ENCODE measurements around the gene PLB1. TPM values are rescaled to one million over a fixed set of nuclear protein-coding genes. Genes with fewer than 3 reads are reported as not detected.

Gene PLB1
- total and polyA plus RNA-seq, 4 experiments from 2014 or later: 0.38 to 0.91 (median 0.82) TPM

GRCh38 chr2:28593160-28593755, 97.4 kb downstream of the PLB1 start:
- Histone ChIP-seq H3K4me3 (ENCODE audit: low read length in 2 of 2) (no peak overlapping the region), H3K27me3 (ENCODE audit: insufficient read depth, low read length) (no peaks in the 10 kb centered on the region), H3K36me3 (ENCODE audit: insufficient read depth, low read length) (no peaks in the 10 kb centered on the region), H3K27ac (ENCODE audit: low read depth, low read length) (no peak overlapping the region), H3K9me3 (ENCODE audit: control insufficient read depth in 1 of 2, low read length in 2 of 2) (no peaks in the 10 kb centered on the region), H3K4me1 (ENCODE audit: insufficient read depth, low read length) (peaks cover 23% of the 10 kb centered on the region)
- H3K4me1 Mint-ChIP-seq: peaks cover 15 to 27% (median 19%) of the 10 kb centered on the region in 4 donors
- H3K4me3 Mint-ChIP-seq: no peak overlapping the region
- peak overlapping the region in 3 of 7 donors; percentile 92 to 97 (median 97) for H3K27ac Mint-ChIP-seq
- ChIA-PET POLR2A (ENCODE audit: partially characterized antibody) (interaction anchor here (2.0 to 6.1 kb wide), 5 partner anchors 24 to 158 kb away, joined by 7 to 90 read pairs (median 36); partner anchors contain the start of gene PPP1CB), CTCF (ENCODE audit: partially characterized antibody) (interaction anchor here (0.9 to 7.4 kb wide), 33 partner anchors 9 to 537 kb away, joined by 3 to 299 read pairs (median 9); partner anchors contain the start of genes PPP1CB and TRMT61B)
- DNase-seq: no peak
- no peaks in the 10 kb centered on the region for H3K27me3 Mint-ChIP-seq
- H3K36me3 Mint-ChIP-seq: no peaks in the 10 kb centered on the region
- H3K9me3 Mint-ChIP-seq: no peaks in the 10 kb centered on the region
- intact Hi-C loops (cut with micrococcal nuclease): loop anchor here (10.0 kb wide), 1 partner anchor 92 kb away; no protein-coding TSS in a partner anchor

- Histone ChIP-seq H3K9me3 (ENCODE audit: control insufficient read depth in 1 of 2, low read length in 2 of 2) (no peaks in the 10 kb centered on the region), H3K4me1 (ENCODE audit: insufficient read depth, low read length) (peaks cover 18% of the 10 kb centered on the region), H3K36me3 (ENCODE audit: insufficient read depth, low read length) (no peaks in the 10 kb centered on the region), H3K4me3 (ENCODE audit: low read length in 2 of 2) (no peak overlapping the region), H3K27me3 (ENCODE audit: insufficient read depth, low read length) (no peaks in the 10 kb centered on the region), H3K27ac (ENCODE audit: low read depth, low read length) (peak overlapping the region; percentile 70)
- Mint-ChIP-seq H3K4me3 (peak overlapping the region; percentile 12 to 77 (median 70)), H3K9me3 (no peaks in the 10 kb centered on the region), H3K4me1 (peaks cover 13 to 23% (median 16%) of the 10 kb centered on the region in 4 donors), H3K36me3 (no peaks in the 10 kb centered on the region), H3K27ac (peak overlapping the region; percentile 92 to 98 (median 97)), H3K27me3 (no peaks in the 10 kb centered on the region)
- POLR2A ChIA-PET (ENCODE audit: partially characterized antibody): interaction anchor here (0.7 to 6.1 kb wide), 18 partner anchors 10 to 277 kb away, joined by 3 to 90 read pairs (median 8); partner anchors contain the start of genes PPP1CB and TRMT61B
- DNase-seq: no peak
- intact Hi-C loops (cut with micrococcal nuclease): loop anchor here (1.0 to 10.0 kb wide), 5 partner anchors 19 to 159 kb away; no protein-coding TSS in a partner anchor
- CTCF ChIA-PET (ENCODE audit: partially characterized antibody): interaction anchor here (0.6 to 7.4 kb wide), 56 partner anchors 10 to 537 kb away, joined by 3 to 299 read pairs (median 8); partner anchors contain the start of genes PPP1CB and TRMT61B
Observed at GRCh38 chr2:28594000-28594331, 98.1 kb downstream of the PLB1 start.

GRCh38 chr2:28594332-28595108, 98.7 kb downstream of the PLB1 start:
- no peaks in the 10 kb centered on the region for H3K36me3 Mint-ChIP-seq
- peak overlapping the region; percentile 70 for H3K27ac ChIP-seq (ENCODE audit: low read depth, low read length)
- POLR2A ChIA-PET (ENCODE audit: partially characterized antibody): interaction anchor here (0.7 to 6.1 kb wide), 24 partner anchors 8 to 276 kb away, joined by 3 to 90 read pairs (median 7); partner anchors contain the start of genes PPP1CB and TRMT61B
- CTCF ChIA-PET (ENCODE audit: partially characterized antibody): interaction anchor here (0.6 to 7.4 kb wide), 60 partner anchors 9 to 536 kb away, joined by 3 to 299 read pairs (median 8); partner anchors contain the start of genes PPP1CB and TRMT61B
- H3K4me1 Mint-ChIP-seq: peaks cover 13 to 23% (median 16%) of the 10 kb centered on the region in 4 donors
- peak overlapping the region in 1 of 2 donors; percentile 9 for H3K4me3 ChIP-seq (ENCODE audit: low read length in 2 of 2)
- intact Hi-C loops (cut with micrococcal nuclease): loop anchor here (1.0 to 10.0 kb wide), 5 partner anchors 18 to 159 kb away; no protein-coding TSS in a partner anchor
- no peaks in the 10 kb centered on the region for H3K27me3 ChIP-seq (ENCODE audit: insufficient read depth, low read length)
- H3K27ac Mint-ChIP-seq: peak overlapping the region; percentile 92 to 98 (median 97)
- no peaks in the 10 kb centered on the region for H3K9me3 ChIP-seq (ENCODE audit: control insufficient read depth in 1 of 2, low read length in 2 of 2)
- peak overlapping the region; percentile 63 to 77 (median 70) for H3K4me3 Mint-ChIP-seq
- H3K36me3 ChIP-seq (ENCODE audit: insufficient read depth, low read length): no peaks in the 10 kb centered on the region
- DNase-seq: peak; percentile 78 to 85 (median 80)
- H3K9me3 Mint-ChIP-seq: no peaks in the 10 kb centered on the region
- H3K27me3 Mint-ChIP-seq: no peaks in the 10 kb centered on the region
- peaks cover 18% of the 10 kb centered on the region for H3K4me1 ChIP-seq (ENCODE audit: insufficient read depth, low read length)

GRCh38 chr2:28595323-28595722, 99.5 kb downstream of the PLB1 start:
- peak overlapping the region; percentile 92 to 98 (median 97) for H3K27ac Mint-ChIP-seq
- H3K9me3 Mint-ChIP-seq: no peaks in the 10 kb centered on the region
- H3K4me3 Mint-ChIP-seq: peak overlapping the region in 1 of 8 donors; percentile 77
- peaks cover 18% of the 10 kb centered on the region for H3K4me1 ChIP-seq (ENCODE audit: insufficient read depth, low read length)
- H3K36me3 ChIP-seq (ENCODE audit: insufficient read depth, low read length): no peaks in the 10 kb centered on the region
- peaks cover 13 to 17% (median 14%) of the 10 kb centered on the region in 4 donors for H3K4me1 Mint-ChIP-seq
- H3K27me3 ChIP-seq (ENCODE audit: insufficient read depth, low read length): no peaks in the 10 kb centered on the region
- DNase-seq: no peak
- H3K4me3 ChIP-seq (ENCODE audit: low read length in 2 of 2): no peak overlapping the region
- peak overlapping the region; percentile 70 for H3K27ac ChIP-seq (ENCODE audit: low read depth, low read length)
- POLR2A ChIA-PET (ENCODE audit: partially characterized antibody): interaction anchor here (1.1 to 6.1 kb wide), 19 partner anchors 9 to 210 kb away, joined by 3 to 90 read pairs (median 8); partner anchors contain the start of gene PPP1CB
- intact Hi-C loops (cut with micrococcal nuclease): loop anchor here (2.0 to 10.0 kb wide), 2 partner anchors 17 to 89 kb away; no protein-coding TSS in a partner anchor
- no peaks in the 10 kb centered on the region for H3K9me3 ChIP-seq (ENCODE audit: control insufficient read depth in 1 of 2, low read length in 2 of 2)
- no peaks in the 10 kb centered on the region for H3K36me3 Mint-ChIP-seq
- CTCF ChIA-PET (ENCODE audit: partially characterized antibody): interaction anchor here (0.7 to 7.4 kb wide), 38 partner anchors 9 to 310 kb away, joined by 3 to 299 read pairs (median 10); partner anchors contain the start of genes PPP1CB and TRMT61B
- no peaks in the 10 kb centered on the region for H3K27me3 Mint-ChIP-seq

GRCh38 chr2:28598484-28598883, 102.6 kb downstream of the PLB1 start:
- no peaks in the 10 kb centered on the region for H3K9me3 ChIP-seq (ENCODE audit: control insufficient read depth in 1 of 2, low read length in 2 of 2)
- H3K36me3 ChIP-seq (ENCODE audit: insufficient read depth, low read length): no peaks in the 10 kb centered on the region
- H3K4me1 Mint-ChIP-seq: peaks cover 18 to 24% (median 21%) of the 10 kb centered on the region in 4 donors
- H3K27me3 Mint-ChIP-seq: no peaks in the 10 kb centered on the region
- DNase-seq: no peak
- ChIA-PET CTCF (ENCODE audit: partially characterized antibody) (interaction anchor here (6.1 to 7.4 kb wide), 3 partner anchors 16 to 156 kb away, joined by 75 to 299 read pairs (median 119); partner anchors contain the start of gene PPP1CB), POLR2A (ENCODE audit: partially characterized antibody) (interaction anchor here (6.1 kb wide), 1 partner anchor 153 kb away, joined by 90 read pairs; the partner anchor contains the start of gene PPP1CB)
- no peaks in the 10 kb centered on the region for H3K9me3 Mint-ChIP-seq
- H3K27ac ChIP-seq (ENCODE audit: low read depth, low read length): no peak overlapping the region
- no peak overlapping the region for H3K4me3 ChIP-seq (ENCODE audit: low read length in 2 of 2)
- H3K27ac Mint-ChIP-seq: peak overlapping the region in 3 of 7 donors; percentile 2 to 45 (median 17)
- intact Hi-C loops (cut with micrococcal nuclease): loop anchor here (10.0 kb wide), 1 partner anchor 86 kb away; no protein-coding TSS in a partner anchor
- H3K27me3 ChIP-seq (ENCODE audit: insufficient read depth, low read length): no peaks in the 10 kb centered on the region
- no peaks in the 10 kb centered on the region for H3K36me3 Mint-ChIP-seq
- H3K4me3 Mint-ChIP-seq: no peak overlapping the region
- H3K4me1 ChIP-seq (ENCODE audit: insufficient read depth, low read length): peaks cover 32% of the 10 kb centered on the region

GRCh38 chr2:28600181-28600580, 104.3 kb downstream of the PLB1 start:
- peak overlapping the region in 5 of 7 donors; percentile 10 to 83 (median 50) for H3K27ac Mint-ChIP-seq
- Histone ChIP-seq H3K4me3 (ENCODE audit: low read length in 2 of 2) (no peak overlapping the region), H3K36me3 (ENCODE audit: insufficient read depth, low read length) (no peaks in the 10 kb centered on the region), H3K9me3 (ENCODE audit: control insufficient read depth in 1 of 2, low read length in 2 of 2) (no peaks in the 10 kb centered on the region), H3K4me1 (ENCODE audit: insufficient read depth, low read length) (peaks cover 20% of the 10 kb centered on the region), H3K27ac (ENCODE audit: low read depth, low read length) (no peak overlapping the region), H3K27me3 (ENCODE audit: insufficient read depth, low read length) (no peaks in the 10 kb centered on the region)
- POLR2A ChIA-PET (ENCODE audit: partially characterized antibody): no interaction called here
- no peaks in the 10 kb centered on the region for H3K9me3 Mint-ChIP-seq
- H3K27me3 Mint-ChIP-seq: no peaks in the 10 kb centered on the region
- no peaks in the 10 kb centered on the region for H3K36me3 Mint-ChIP-seq
- CTCF ChIA-PET (ENCODE audit: partially characterized antibody): interaction anchor here (1.8 kb wide), 1 partner anchor 152 kb away, joined by 6 read pairs; the partner anchor contains the start of gene PPP1CB
- peaks cover 6 to 17% (median 14%) of the 10 kb centered on the region in 4 donors for H3K4me1 Mint-ChIP-seq
- no peak for DNase-seq
- intact Hi-C loops (cut with micrococcal nuclease): no loop called here
- no peak overlapping the region for H3K4me3 Mint-ChIP-seq

Data from CD4-positive, alpha-beta memory T cell (primary cell).